ENCODE measurements around the gene STAG3. TPM values are rescaled to one million over a fixed set of nuclear protein-coding genes. Genes with fewer than 3 reads are reported as not detected.

The STAG3 gene
- total and polyA plus RNA-seq, 9 of the 15 experiments (the other 6 are each of a cell fraction or from before 2014, with no cell fraction given), result 0.54 to 2.5 (median 1.7) TPM

- no peak for TF ChIP-seq NFIX (CRISPR knock-in tag; IDR thresholded peaks at IDR 0.05; ENCODE audit: low read depth)
- TF ChIP-seq TOE1 (IDR thresholded peaks at IDR 0.05; ENCODE audit: borderline replicate concordance), result no peak
- no peak for TF ChIP-seq TOE1 (CRISPR knock-in tag; IDR thresholded peaks at IDR 0.05; ENCODE audit: borderline replicate concordance, low read depth)
- TF ChIP-seq ZNF197 (CRISPR knock-in tag; IDR thresholded peaks at IDR 0.05; ENCODE audit: low read depth), result no peak
- no peak for TF ChIP-seq SMAD3 (CRISPR knock-in tag; conservative IDR thresholded peaks at IDR 0.05)
- TF ChIP-seq, protein P1, sequence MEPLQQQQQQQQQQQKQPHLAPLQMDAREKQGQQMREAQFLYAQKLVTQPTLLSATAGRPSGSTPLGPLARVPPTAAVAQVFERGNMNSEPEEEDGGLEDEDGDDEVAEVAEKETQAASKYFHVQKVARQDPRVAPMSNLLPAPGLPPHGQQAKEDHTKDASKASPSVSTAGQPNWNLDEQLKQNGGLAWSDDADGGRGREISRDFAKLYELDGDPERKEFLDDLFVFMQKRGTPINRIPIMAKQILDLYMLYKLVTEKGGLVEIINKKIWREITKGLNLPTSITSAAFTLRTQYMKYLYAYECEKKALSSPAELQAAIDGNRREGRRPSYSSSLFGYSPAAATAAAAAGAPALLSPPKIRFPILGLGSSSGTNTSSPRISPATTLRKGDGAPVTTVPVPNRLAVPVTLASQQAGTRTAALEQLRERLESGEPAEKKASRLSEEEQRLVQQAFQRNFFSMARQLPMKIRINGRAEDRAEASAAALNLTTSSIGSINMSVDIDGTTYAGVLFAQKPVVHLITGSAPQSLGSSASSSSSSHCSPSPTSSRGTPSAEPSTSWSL (CRISPR knock-in tag; IDR thresholded peaks at IDR 0.05; ENCODE audit: borderline replicate concordance), result no peak
- TF ChIP-seq ZFP1 (CRISPR knock-in tag; IDR thresholded peaks at IDR 0.05), result no peak
- no peak for TF ChIP-seq ELF4 (CRISPR knock-in tag; IDR thresholded peaks at IDR 0.05)
- TF ChIP-seq CEBPZ (IDR thresholded peaks at IDR 0.05; ENCODE audit: borderline replicate concordance, low read depth, low read length), result no peak
- TF ChIP-seq SAP30 (IDR thresholded peaks at IDR 0.05; ENCODE audit: borderline replicate concordance, insufficient read depth, low read depth, low read length, poor library complexity, severe bottlenecking), result no peak
- TF ChIP-seq ZNF699 (CRISPR knock-in tag; IDR thresholded peaks at IDR 0.05; ENCODE audit: insufficient replicate concordance), result no peak
- no peak for TF ChIP-seq ZNF444 (CRISPR knock-in tag; IDR thresholded peaks at IDR 0.05)
- no peak for TF ChIP-seq RCOR1 (IDR thresholded peaks at IDR 0.05; ENCODE audit: borderline replicate concordance in 1 of 2, low read depth in 2 of 2, low read length in 2 of 2)
- TF ChIP-seq ZKSCAN3 (CRISPR knock-in tag; IDR thresholded peaks at IDR 0.05), result no peak
- TF ChIP-seq U2AF1 (optimal IDR thresholded peaks at IDR 0.05; ENCODE audit: low read depth, low read length), result no peak
- TF ChIP-seq ZNF592 (IDR thresholded peaks at IDR 0.05), result no peak
- TF ChIP-seq MTA1 (IDR thresholded peaks at IDR 0.05; ENCODE audit: borderline replicate concordance), result peak; percentile 47; the same call in 1 of the 2 replicates
- TF ChIP-seq ZNF445 (CRISPR knock-in tag; IDR thresholded peaks at IDR 0.05; ENCODE audit: low read depth), result no peak
Observed at GRCh38 chr7:100170101-100170897, 7.4 kb upstream of the STAG3 start (continued).

Measured in K562 (cell line).